Measurements from ENCODE around the gene RHOT2.

The RHOT2 gene

DNA sequence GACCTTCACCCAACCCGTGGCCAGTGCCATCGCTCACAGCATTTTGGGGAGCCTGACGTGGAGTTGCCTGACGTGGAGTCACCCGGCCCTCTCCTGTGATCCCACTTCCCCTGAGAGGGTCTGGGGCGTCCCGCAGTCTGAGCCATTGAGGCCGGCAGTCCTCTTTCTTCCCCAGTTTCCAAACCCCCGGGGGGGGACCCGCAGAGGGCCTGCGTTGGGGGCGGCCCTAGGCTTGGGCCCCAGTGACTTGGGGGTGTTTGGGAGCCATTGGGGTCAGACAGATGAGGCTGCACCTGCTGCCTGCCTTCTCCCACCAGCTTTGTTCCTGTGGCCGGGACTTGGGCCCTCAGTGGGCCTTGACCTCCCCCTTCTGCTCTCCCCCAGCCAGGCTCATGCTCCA, 1.7 kb downstream of the RHOT2 start:
- no peak for DNase-seq (ENCODE audit: low read depth in 2 of 2)

DNA sequence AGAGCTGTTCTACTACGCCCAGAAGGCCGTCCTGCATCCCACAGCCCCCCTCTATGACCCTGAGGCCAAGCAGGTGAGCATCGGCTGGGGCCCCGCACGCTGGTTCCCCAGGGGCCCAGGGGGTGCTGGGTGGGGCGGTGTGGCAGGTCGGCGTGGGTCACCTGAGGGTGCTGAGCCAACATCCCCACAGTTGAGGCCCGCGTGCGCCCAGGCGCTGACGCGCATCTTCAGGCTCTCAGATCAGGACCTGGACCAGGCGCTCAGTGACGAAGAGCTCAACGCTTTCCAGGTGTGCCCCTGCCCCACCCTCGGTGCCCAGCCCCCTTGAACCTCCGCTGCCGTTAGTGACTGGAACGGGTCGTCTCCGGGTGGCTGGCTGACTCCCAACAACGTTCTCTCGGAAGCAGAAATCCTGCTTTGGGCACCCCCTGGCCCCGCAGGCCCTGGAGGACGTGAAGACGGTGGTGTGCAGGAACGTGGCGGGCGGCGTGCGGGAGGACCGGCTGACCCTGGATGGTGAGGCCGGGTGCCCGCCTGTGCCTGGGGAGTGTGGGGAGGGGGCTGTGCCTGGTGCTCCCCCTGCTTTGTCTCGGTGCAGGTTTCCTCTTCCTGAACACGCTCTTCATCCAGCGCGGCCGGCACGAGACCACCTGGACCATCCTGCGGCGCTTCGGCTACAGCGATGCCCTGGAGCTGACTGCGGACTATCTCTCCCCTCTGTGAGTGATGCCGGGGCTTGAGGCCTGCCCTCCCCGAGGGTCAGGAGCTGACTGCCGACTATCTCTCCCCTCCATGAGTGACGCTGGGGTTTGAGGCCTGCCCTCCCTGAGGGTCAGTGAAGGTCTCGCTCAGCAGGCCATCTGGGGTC, 2.8 kb downstream of the RHOT2 start:
- no peak for DNase-seq (ENCODE audit: low read depth in 2 of 2)

DNA sequence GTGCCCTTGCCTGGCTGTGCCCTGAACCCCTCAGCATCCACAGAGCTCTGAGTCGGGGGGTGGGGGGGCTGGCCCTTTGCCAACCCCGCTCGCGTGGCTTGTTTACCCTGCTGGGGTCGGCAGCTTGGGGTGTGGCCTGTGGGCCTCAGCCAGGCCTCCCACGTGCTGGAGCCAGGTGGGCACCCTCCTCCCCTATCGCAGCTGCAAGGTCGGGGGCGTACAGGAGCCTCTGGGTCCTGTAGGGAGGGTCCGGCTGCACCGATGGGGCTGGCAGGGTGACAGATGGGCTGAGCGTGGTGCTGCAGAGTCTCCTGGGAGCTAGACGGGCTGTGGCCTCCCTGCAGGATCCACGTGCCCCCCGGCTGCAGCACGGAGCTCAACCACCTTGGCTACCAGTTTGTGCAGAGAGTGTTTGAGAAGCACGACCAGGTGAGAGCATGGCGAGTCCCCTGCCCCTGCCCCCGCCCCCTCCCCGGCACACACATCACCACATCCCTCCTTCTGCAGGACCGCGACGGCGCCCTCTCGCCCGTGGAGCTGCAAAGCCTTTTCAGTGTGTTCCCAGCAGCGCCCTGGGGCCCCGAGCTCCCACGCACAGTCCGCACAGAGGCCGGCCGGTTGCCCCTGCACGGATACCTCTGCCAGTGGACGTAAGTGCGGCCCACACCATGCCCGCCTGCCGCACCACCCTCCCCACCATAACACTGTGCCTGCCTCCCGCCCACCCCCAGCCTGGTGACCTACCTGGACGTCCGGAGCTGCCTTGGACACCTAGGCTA, 3.6 kb downstream of the RHOT2 start:
- no peak for DNase-seq (ENCODE audit: low read depth in 2 of 2)

DNA sequence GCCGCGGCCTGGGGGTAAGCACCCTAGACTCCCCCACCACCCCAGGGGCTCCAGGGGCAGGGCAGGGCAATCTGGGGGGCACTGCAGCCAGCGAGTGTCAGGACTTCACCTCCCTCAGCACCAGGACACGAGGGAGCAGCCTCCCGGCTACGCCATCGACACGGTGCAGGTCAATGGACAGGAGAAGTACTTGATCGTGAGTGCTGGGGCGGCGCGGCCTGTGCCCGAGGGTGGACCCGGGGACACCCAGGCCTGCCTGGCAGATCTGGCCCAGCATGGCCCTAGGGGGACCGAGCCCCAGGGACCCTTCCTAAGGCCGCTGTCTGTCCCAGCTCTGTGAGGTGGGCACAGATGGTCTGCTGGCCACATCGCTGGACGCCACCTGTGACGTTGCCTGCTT, 4.4 kb downstream of the RHOT2 start:
- no peak for DNase-seq (ENCODE audit: low read depth in 2 of 2)

DNA sequence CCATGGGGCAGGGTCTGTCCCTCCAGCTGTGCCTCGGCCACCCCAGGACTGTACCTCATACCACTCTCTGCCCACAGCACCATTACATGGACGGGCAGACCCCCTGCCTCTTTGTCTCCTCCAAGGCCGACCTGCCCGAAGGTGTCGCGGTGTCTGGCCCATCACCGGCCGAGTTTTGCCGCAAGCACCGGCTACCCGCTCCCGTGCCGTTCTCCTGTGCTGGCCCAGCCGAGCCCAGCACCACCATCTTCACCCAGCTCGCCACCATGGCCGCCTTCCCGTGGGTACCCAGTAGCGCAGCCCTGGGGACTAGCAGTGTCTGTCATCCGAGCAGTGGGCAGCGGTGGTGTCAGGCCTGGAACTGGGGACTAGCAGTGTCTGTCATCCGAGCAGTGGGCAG, 4.9 kb downstream of the RHOT2 start:
- DNase-seq (ENCODE audit: low read depth in 2 of 2): no peak

DNA sequence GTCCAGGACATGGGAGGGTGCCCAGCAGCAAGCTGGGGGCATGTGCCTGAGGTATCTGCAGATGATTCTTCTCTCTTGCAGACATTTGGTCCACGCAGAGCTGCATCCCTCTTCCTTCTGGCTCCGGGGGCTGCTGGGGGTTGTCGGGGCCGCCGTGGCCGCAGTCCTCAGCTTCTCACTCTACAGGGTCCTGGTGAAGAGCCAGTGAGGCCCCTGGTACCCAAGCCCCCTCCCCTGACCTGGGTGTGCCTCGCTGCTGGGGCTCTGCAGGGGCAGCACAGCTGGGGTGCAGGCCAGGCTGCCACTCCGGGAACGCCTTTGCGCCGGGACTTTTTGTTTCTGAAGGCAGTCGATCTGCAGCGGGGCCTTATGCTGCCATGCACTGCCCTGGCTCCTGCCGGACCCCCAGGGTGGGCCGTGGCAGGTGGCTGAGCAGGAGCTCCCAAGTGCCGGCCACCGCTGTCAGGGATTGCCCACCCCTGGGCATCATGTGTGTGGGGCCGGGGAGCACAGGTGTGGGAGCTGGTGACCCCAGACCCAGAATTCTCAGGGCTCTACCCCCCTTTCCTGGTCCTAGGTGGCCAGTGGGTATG, 5.6 kb downstream of the RHOT2 start:
- DNase-seq (ENCODE audit: low read depth in 2 of 2): no peak

DNA sequence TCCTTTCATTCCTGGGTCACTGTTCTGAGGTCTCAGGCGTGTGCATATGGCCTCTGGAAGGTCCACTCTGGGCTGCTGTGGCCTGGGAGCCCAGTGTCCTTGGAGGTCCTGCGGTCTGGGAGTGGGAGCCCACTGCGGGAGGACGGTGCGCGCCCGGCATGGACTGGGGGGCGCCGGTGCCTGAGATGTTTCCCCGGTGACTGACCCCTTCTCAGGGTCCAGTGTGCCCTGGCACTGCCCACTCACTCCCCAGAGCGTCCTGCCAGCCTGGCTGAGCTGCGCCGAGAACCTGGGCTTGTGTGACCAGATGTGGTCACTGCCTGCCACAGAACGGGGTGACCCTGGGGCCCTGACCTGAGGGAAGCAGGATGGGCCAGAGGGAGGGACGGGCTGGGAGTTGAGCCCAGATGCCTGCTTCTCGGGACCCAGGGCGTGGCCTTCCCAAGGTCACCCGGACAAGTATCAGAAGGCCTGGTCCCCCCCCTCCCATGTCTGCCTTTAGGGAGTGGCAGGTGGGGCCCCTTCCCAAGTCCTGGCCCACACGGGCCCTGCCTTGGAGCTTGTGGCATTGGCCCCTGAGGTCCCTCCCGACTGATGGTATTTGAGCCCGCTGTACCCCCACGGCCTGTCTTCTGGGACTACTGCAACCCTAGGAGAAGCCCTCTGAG, 6.4 kb downstream of the RHOT2 start:
- no peak for DNase-seq (ENCODE audit: low read depth in 2 of 2)

DNA sequence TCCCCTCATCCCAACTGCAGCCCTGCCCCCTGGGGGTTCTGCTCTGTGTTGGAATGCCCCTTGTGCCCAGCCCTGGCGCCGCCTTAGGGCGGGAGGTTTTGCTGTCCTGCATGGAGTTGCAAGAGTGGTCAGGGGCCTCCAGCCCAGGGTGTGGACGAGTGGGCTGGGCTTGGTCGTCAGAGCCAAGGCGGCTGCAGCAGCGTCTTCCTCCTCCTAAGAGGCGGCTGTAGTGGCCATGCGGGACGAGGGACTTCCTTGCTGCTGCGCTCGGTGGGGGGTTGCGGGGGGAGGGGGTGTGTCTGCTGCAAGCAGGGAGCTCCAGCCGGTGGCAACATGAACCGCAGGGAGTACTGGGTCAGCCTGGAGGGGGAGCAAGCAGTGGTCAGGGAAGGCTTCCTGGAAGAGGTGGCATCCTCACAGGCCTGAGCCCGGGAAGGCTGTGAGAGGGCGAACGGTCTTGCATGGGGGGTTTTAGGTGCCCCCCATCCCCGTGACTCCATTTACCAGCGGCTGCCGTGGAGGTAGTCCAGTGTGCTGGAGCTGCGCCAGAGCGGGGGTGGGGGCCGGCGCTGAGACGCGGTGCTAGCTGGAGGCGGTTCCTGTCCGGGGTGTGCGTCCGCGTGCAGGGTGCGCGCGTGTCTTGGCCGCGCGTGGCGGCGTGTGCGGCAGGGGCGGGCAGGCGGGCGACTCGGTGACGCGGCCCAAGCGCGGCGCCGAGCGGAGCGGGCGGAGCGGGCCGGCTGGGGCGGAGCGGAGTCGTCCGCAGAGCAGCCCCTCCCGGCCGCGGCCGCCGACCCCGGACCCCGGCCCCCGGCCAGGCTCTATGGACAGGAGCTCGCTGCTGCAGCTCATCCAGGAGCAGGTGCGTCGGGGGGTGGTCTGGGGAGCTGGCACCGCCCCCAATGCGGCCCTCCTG, 7.3 kb downstream of the RHOT2 start, which contains the start of gene RHBDL1:
Gene RHBDL1 (plus strand): TSS at position 704 of the 916 bp plus-strand sequence. CDS start 120 bp downstream, at position 824.
- no peak for DNase-seq (ENCODE audit: low read depth in 2 of 2)

DNA sequence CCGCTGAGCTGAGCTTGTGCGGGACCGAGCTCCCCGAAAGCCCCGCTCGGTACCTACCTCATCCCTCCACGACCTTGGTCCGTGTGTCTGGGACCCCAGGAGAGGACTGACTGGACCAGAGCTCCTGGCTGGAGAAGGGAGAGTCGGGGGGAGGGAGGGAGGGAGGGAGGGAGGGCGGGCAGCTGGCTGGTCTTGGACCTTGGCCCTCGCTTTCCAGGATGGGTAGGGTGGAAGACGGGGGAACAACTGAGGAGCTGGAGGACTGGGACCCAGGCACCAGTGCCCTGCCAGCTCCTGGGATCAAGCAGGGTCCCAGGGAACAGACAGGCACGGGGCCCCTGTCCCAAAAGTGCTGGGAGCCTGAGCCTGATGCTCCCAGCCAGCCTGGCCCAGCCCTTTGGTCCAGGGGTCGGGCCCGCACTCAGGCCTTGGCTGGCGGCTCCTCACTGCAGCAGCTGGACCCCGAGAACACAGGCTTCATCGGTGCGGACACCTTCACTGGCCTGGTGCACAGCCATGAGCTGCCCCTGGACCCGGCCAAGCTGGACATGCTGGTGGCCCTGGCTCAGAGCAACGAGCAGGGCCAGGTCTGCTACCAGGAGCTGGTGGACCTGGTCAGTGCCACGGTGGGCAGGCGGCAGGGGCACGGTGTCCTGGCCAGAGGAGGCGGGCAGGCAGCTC, 8.1 kb downstream of the RHOT2 start:
- DNase-seq (ENCODE audit: low read depth in 2 of 2): no peak

DNA sequence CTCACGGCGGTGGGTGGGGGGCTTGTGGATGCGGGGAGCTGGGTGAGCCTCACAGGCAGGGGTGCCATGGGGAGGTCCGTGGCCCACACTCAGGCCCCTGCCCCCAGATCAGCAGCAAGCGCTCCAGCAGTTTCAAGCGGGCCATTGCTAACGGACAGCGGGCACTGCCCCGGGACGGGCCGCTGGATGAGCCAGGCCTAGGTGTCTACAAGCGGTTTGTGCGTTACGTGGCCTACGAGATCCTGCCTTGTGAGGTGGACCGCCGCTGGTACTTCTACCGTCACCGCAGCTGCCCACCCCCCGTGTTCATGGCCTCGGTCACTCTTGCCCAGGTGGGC, 8.6 kb downstream of the RHOT2 start:
- DNase-seq (ENCODE audit: low read depth in 2 of 2): no peak

DNA sequence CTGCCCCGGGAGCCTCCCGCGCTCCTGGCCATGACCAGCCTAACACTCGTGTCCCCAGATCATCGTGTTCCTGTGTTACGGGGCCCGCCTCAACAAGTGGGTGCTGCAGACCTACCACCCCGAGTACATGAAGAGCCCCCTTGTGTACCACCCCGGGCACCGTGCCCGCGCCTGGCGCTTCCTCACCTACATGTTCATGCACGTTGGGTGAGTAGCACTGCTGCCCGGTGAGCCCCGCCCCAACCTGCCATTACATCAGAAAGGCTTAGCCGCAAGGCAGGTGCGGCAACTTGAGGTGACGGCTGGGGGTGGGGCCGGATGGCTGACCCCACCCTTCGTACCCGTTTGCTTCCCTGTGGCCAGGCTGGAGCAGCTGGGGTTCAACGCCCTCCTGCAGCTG, 9.0 kb downstream of the RHOT2 start:
- DNase-seq (ENCODE audit: low read depth in 2 of 2): no peak

DNA sequence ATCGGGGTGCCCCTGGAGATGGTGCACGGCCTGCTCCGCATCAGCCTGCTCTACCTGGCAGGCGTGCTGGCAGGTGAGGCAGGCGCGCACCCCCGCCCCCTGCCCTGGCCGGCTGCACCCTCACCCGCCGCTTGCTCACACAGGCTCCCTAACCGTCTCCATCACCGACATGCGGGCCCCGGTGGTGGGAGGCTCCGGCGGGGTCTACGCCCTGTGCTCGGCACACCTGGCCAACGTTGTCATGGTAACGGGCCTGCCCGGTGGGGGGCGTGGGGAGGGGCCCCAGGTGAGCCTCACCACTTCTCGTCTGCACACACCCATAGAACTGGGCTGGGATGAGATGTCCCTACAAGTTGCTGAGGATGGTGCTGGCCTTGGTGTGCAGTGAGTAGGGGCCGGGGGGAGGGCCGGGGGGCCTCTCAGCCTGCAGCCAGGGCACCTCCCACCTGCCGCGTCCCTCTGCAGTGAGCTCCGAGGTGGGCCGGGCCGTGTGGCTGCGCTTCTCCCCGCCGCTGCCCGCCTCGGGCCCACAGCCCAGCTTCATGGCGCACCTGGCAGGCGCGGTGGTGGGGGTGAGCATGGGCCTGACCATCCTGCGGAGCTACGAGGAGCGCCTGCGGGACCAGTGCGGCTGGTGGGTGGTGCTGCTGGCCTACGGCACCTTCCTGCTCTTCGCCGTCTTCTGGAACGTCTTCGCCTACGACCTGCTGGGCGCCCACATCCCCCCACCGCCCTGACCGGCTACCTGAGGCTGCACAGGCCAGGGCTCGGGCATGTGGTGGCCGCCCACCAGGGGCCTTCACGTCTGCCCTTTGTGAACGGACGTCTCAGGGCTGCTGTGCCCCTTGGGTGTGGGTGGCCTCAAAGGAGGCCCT, 9.6 kb downstream of the RHOT2 start:
- DNase-seq (ENCODE audit: low read depth in 2 of 2): no peak

DNA sequence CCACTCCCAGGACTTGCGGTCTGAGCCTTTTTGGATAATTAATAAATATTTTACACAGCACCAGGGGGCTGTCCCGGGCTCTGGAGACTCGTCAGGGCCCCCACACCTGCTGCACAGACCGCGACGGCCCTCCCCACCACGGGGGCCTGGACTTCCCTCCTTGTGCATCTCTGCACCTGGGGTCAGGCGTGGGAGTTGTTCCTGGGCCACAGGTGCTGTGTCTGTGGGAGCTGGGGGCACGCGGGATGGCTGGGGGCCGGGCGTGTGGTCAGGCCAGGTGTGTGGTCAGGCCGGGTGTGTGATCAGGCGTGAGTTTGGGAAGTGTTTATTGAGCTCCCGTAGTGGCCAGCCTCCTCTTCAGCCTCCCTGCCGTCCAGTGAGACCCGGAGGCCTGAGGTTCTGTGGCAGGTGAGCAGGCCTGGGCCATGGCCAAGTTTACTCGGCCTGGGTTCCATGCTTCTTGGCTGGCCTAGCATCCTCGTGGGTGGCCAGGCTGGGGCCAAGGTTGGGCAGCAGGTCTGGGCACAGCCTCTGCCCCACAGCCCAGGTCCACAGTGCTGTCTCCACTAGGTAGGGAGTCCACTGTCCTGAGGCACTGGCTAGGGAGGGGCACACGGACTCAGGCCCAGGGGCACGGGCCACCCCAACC, 10.4 kb downstream of the RHOT2 start:
- DNase-seq (ENCODE audit: low read depth in 2 of 2): no peak

DNA sequence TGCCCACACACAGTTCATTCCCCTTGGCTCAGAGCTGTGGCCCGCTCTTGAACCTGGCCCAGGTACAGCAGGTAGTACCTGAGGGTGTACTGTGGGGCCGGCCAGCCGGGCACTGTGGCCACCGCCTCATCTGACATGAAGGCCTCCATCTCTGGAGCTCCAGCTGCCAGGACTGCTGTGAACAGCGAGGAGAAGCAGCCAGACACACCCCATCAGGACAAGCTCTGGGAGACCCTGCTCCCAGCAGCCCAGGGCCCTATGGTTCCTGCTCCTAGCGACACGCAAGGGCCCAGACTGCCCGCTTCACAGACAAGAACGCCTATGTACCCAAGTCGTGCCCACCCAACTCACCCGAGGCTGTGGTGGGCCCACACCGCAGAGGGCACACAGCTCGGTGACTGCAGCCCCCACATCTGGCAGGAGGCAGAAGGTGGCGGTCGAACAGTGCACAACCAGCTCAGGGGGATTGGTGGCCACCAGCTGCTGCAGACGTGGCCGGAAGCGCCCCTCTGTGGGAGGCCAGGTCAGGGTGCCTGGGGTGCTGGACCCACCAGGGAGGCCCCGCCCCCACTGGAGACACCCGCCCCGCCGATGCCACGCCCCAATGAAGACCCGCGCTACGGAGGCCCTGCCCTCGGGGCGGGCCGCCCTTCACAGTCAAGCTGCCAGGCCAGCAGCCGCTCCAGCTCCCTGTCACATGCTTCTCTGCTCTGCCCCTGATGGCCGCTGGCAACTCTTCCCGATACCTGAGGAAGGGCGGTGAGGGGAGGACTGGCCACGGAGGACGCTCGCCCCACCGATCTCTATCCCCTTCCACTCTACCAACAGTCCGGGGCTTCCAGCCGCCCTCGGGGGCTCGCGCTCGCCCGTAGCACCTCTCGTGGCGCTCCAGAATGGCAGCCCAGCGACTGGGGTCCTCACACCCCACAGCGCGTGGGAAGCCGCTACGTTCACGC, 11.2 kb downstream of the RHOT2 start:
- no peak for DNase-seq (ENCODE audit: low read depth in 2 of 2)

DNA sequence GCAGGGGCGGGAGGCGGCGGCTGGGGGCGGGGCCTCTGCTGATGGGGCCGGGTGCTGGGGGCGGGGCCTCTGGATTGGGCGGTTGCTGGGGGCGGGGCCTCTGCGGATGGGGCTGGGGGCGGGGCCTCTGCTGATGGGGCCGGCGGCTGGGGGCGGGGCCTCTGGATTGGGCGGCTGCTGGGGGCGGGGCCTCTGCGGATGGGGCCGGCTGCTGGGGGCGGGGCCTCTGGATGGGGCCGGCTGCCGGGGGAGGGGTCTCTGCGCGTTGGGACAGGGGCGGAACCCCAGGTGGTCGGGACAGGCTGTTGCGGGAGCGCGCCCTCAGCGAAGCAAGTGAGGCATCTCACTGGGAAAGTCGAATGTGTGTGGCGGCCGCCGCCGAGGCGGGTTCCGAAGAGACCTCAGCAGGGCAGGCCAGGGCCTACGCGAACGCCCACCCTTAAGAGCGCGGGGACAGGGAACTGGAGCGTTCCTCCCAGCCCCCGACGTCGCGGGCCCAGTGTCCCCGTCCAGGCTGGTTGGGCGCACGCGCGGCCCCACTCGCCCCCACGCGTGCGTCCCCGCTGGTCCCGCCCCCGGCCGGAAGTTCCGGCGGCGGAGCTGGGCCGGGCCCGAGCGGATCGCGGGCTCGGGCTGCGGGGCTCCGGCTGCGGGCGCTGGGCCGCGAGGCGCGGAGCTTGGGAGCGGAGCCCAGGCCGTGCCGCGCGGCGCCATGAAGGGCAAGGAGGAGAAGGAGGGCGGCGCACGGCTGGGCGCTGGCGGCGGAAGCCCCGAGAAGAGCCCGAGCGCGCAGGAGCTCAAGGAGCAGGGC, 12.1 kb downstream of the RHOT2 start, which contains the start of gene STUB1:
Gene STUB1 (plus strand): TSS at position 597 of the 811 bp plus-strand sequence. CDS start 116 bp downstream, at position 713.
- DNase-seq (ENCODE audit: low read depth in 2 of 2): peak; percentile 62 to 67

DNA sequence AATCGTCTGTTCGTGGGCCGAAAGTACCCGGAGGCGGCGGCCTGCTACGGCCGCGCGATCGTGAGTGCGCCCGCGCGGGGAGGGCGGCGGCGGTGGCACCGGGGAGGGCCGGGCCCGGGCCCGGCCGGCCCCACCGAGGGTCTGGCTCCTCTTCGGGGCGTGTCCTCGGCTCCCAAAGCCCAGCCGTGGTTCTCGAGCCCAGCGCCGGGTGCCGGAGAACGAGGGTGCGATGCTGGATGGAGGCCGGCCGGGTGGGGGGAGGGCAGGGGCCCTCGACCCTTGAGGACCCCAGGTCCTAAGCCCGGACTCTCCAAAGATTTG, 12.7 kb downstream of the RHOT2 start:
- no peak for DNase-seq (ENCODE audit: low read depth in 2 of 2)

Data from fibroblast of skin of left quadriceps (primary cell).